GM12875 (cell line): ENCODE measurements around the gene SETBP1.

Source experiments
- H3K4me3 ChIP-seq: one replicate; pipeline ENCODE4 v1.5.1; 2011; ENCODE audit warnings: low read depth, low read length, control low read depth
- TF ChIP-seq, protein P1 (sequence below): IDR thresholded peaks from 2 replicates; pipeline ENCODE4 v1.5.1; 2011; ENCODE audit warnings: low read depth, mild to moderate bottlenecking, control low read depth, inconsistent platforms, low read length, moderate library complexity, borderline replicate concordance; ENCODE audit not compliant: insufficient read depth

SETBP1 gene

DNA sequence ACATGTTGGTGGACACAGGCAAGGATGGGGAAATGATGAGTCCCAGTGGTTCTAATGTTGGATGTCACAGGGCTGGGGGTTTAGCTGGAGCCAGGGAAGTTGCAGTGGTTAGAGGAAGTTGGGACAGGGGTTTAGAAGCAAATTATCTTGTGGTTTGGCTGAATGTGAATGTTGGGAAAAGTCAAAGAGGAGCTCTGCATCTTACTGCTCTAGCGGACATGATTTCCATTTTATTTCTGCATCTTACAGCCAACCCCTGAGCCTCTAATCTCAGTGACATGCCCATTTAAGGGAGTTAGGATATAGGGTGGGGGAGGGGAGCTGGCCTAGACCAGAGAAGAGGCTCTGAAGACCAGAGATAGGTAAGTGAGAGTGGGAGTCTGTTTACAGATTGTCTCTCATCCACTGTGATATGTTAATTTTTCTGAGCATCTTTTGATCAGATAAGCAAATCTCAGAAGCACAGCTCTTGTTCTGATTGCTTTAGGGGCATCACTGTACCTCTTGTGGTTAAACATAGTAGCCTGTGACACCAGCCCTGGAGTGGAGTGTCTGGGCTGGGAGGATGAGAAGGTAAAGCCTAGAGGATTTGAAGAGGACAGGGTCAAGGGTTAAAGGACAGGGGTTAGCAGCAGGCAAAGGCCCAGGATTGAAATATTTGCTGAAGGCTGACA is 43.6 kb downstream of the SETBP1 start:
- TF ChIP-seq, protein P1, sequence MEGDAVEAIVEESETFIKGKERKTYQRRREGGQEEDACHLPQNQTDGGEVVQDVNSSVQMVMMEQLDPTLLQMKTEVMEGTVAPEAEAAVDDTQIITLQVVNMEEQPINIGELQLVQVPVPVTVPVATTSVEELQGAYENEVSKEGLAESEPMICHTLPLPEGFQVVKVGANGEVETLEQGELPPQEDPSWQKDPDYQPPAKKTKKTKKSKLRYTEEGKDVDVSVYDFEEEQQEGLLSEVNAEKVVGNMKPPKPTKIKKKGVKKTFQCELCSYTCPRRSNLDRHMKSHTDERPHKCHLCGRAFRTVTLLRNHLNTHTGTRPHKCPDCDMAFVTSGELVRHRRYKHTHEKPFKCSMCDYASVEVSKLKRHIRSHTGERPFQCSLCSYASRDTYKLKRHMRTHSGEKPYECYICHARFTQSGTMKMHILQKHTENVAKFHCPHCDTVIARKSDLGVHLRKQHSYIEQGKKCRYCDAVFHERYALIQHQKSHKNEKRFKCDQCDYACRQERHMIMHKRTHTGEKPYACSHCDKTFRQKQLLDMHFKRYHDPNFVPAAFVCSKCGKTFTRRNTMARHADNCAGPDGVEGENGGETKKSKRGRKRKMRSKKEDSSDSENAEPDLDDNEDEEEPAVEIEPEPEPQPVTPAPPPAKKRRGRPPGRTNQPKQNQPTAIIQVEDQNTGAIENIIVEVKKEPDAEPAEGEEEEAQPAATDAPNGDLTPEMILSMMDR, result no peak
- H3K4me3 ChIP-seq, result no peak overlapping the region

DNA sequence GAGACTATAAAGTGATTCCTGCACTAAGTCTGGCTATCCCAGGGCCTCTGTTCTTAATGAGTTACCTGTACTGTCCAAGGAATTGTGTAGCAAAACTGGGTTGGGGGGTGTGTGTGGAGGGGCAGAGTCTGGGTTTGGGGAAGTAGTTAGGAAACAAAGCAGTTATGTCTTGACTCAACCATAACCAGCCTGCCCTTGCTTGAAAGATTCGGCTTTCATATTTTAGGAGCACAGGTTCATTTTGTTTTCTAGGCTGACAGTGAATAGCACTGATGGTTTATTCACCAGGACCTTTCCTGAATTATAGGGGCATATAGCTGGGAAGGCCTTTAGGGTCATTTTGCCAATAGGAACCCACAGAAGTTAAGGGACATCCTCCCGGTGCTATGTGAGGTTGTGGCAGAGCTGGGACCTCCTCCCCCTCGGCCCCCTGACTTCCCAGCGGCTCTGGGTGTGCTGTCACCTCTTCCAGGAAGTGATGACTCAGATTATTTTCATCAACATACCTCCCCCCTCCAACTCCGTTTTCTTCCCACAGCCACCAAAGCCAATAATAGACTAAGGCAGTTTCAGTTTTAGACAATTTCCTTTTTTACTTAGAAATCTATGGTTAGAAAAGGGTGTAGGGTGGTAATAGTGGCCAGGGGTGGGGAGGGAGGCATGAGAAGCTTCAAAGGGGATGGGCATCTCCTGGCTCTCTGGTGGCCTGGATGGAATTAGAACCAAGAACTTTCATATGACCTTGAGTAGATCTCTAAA is 44.8 kb downstream of the SETBP1 start:
- TF ChIP-seq, protein P1, result no peak
- H3K4me3 ChIP-seq, result no peak overlapping the region

DNA sequence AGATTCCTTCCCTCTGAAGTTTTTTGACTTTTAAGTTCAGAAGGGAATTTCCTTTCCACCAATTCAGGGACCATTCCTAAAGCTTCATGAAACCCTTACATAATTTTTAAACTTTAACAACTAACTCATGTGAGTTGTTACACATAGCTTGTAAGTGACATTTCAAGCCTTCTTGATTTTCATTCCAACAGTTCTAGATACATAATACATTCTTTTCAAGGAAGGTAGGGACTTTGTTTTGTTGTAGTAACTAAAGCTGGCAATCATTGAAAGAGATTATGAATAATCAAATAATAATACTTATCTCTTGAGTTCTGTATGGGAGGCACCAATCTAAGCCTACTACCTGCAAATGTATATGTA is 45.4 kb downstream of the SETBP1 start:
- no peak overlapping the region for H3K4me3 ChIP-seq
- TF ChIP-seq, protein P1, result no peak

DNA sequence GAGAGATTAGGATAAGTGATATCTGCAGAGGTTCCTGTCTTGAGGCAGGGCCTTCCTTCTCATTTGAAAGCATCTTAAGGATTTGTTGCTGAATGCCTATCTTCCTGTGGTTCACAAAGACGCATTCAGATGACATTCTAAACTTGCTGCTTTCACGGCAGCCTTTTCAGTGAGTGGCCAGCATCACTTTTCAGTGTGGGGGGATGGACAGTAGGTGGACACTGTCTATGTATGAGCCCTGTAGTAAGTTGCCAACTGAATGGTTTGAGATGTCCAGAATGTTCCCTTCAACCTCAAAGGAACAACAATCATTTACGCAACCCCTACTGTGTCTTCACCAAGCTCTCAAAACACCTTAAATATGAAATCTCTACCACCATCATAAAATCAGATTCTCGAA is 46.6 kb downstream of the SETBP1 start:
- TF ChIP-seq, protein P1, result no peak
- H3K4me3 ChIP-seq, result no peak overlapping the region

DNA sequence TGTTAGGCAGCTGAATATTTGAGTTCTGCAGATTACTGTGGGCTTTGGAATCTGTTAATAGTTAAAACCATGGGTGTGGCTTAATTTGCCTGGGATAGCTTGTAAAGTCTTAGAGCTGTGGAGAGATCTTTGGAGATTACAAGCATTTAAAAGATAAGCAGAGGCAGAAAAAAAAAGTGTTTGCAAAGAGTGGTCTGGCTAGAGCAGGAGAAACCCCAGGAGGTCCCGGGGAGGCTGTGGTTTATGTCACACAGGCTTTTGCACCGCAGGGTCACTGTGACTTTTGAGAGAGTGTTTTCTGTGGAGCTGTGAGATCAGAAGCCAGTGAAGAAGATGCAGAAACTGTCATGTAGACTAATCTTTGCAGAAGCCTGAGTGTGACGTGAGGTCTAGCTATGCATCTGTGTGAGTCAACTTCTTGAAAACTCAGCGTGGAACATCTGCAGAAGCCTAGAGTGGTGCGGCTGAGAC is 49.0 kb downstream of the SETBP1 start:
- no peak overlapping the region for H3K4me3 ChIP-seq
- TF ChIP-seq, protein P1, result no peak

- TF ChIP-seq, protein P1, result no peak
- H3K4me3 ChIP-seq, result no peak overlapping the region
These were observed 50.3 kb downstream of the SETBP1 start for GRCh38 chr18:44730803-44731529.
